SIG-M5 treated with dmso at 0.1 percent for 504 hours (cell line): ENCODE data around the gene KIAA1328.
A peak's percentile ranks its signal among the peaks of the same experiment; 100 is the strongest.
"Not testable (repeated sequence)": the region's sequence is repeated elsewhere in the genome, so short reads cannot be mapped to it uniquely, and the experiment has no call there.

Experiments
- DNase-seq: peaks from one replicate; lab custom pipeline; 2025; ENCODE audit not compliant: unreplicated experiment; lab: John Stamatoyannopoulos, UW

KIAA1328 gene

DNA sequence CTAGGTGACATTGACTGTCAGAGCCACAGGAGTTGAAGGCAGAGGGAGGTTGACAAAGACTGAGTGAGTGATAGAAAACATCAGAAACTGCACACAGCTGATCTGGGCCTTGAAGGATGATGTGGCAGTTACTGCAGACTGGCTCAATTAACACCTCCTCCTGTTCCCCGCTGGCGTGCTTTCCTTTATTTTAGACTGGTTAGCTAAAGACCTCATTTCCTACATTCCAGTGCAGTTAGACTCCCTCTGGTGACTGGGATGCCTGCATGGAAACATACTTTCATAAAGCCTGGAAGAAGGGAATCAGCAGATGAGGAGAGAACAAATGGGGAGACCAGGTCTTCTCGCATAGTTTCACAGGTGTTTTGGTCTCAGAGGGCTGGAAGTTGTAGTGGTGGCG, 7.2 kb upstream of the KIAA1328 start:
- DNase-seq: no peak

DNA sequence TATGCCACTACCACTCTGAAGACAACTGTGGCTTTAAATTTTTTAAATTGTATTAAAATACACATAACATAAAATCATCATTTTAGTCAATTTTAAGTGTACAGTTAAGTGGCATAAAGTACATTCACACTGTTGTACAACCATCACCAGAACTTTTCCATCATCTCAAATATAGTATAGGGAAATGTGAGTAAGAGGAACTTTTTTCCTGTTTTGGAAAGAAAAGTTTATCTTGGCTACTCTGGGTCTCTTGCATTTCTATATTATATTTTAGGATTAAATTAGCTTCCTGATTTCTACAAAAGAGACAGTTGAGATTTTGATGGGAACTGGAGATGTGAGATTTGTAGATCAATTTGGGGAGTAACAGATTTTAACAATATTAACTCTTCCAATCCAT, 3.4 kb upstream of the KIAA1328 start:
- DNase-seq: no peak

DNA sequence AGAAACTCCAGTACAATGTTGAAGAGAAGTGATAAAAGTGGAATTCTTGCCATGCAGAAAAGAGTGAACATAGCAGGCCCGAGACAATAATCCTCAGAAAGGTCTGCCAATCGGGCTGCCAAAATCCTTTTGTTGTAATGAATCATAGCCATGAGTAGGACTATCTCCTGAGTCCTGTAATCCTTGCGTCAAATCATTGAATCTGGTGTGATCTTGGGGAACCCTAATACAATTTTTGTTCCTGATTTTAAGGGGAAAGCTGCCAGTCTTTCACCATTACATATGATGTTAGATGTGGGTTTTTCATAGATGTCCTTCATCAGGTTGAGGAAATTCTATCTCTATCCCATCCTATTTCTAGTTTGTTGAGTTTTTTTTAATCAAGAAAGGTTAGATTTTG, 2.4 kb upstream of the KIAA1328 start:
- no peak for DNase-seq

DNA sequence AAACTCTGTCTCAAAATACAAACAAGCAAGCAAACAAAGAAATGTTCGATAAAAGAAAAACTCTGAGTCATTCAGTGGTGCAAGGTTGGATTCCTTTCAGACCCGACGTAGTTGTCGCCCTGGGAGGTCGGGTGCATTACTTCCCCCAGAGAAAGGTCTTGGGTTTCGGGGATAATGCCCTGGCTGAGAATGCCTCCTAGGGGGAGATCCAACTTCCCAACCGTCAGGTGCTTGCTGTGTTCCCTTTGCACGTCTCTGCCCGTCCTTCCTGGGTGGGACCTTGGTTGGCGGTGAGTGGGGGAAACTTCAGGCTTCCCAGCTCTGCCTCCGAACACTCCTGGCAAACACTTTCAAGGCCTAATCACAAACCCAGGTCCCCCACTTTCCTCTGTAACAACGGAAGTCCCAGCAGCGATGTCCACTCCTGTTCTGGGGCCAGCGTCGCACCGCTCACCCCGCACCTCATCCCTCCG, 734 bp upstream of the KIAA1328 start:
- DNase-seq: peak; percentile 56

DNA sequence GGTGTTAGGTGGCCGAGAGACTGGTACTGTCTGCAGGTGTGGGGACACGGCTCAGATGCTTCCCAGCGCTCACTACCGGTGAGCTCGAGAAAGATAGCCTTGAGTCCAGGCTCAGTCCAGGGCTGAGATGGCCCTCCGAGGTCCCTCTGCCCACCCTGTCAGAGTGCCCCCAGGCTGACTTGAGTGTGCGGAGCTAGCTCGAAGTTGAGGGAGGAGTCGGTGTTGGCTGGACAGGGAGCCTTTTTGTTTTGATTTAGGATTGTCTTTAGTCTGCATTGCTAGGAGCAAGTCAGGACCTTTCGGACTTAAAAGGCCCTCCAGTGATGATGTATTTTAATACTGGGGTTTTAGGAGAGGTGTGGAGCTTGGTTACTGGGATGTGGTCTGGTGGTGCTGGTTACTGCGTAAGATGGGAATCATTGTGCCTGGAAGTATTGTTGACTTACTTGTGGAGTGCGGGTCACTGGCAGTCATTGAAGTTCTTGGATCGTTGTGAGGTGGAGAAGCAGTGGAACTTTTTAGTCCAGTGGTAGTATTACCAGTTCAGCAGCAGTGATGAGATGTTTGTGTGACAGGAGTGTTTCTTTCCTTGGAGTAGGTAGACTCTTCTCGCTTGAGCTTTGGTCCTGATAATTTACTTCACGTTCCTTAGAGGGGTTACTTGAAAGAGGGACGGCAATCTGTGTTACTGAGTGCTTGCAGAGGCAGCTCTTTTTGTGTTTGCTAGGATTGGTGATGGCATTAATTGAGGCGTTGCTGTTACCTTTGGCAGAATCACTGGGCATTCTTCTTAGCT, 633 bp downstream of the KIAA1328 start:
- DNase-seq: no peak

DNA sequence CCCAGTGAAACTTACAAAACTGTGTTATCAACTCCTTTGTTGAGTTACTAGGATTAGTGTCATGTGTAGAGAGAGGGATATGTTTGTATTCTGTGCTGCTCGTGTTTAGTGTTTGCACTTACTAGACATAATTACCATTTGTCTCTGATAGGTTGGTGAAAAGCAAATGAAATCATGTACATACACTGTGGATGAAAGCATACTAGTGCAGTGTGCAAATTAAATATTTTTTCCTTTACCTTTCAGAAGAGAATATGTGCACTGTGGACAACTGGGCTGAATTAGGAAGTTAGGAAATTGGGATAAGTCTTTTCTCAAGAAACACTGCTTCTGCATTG, 1.2 kb downstream of the KIAA1328 start:
- no peak for DNase-seq

DNA sequence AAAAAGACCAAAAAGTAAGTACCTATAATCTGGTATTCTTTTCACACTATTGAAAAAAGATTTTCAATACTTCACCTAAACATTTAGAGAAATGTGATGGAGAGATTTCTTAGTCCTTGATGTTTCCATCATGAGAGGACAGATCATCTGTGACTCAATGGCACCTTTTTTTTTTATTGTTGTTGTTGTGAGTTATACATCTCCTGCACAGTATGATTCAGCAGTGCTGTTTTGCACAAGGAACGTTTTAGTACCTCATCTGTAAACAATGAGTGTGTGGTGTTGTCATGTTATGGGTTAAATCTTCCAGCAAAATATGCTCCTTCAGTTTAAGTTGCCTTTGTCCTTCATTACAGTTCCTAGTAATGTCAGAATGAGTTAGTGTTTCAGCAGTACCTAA, 2.2 kb downstream of the KIAA1328 start:
- no peak for DNase-seq

DNA sequence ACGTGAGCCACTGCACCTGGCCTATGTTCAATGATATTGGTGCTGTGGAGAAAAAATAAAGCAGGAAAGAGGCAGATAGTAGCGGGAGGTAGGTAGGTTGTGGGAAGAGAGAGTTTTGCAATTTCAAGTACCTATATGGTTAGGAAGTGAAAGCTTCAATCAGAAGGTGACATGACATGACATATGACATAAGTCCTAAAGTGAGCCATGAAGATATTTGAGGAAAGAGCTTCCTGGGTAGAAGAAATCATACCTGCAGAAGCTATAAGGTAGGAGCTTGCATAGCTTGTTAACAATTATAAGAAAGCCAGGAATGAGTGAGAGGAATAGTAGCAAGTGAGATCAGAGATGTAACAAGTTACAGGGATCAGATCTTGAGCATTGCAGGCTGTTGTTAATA, 4.2 kb downstream of the KIAA1328 start:
- no peak for DNase-seq

DNA sequence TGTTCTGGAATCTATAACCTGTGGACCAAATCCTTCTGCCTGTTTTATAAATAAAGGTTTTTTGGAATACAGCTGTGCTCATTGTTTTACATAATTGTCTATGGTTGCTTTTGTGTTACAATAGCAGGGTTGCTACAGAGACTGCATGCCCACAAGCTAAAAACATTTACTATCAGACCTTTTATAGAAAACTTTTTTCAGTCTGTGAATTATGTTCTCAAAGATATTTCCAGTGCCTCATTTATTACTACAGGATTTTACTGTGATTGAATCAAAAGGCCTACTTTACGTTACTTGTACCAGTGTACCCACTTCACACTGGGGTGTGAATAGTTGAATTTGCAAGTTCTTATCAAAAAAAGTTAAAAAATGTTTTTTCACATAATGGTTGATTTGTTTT, 7.0 kb downstream of the KIAA1328 start:
- DNase-seq: no peak

DNA sequence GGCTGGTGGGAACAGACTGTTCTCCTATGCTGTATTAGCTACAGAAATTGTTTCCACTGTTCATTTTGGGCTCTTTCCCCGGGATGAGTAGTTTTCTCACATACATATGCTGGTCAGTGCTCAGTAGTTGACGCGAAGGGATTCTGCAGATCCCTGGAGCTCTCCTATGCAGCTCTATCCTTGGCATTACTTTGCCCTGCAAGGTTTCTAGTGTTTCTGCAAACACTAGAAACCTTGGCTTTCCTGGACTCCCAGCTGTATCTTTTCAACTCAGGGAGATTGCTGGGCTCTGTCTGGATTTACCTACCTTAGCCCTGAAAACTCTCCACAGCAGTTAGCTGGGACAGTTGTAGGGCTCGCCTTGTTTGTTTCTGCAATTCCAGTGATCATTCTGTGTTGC, 10.9 kb downstream of the KIAA1328 start:
- DNase-seq: no peak

DNA sequence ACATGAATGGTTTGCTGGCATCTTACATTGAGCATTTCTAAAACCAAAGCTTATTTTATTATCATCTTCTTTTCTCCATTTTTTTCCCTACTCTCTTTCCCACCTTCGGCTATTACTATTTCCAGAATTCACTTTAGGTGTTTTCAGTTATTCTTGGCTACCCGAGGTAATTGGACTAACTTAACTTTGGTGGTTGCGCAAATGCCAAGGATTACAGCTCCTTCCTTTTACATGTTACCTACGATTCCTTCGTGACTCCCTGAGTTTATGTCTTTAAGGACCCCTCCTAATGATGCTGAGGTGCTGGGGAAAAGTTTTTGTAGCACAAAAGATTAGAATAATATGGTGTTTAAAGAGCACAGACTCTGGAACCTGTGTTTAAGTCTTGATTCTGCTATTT, 14.3 kb downstream of the KIAA1328 start:
- DNase-seq: no peak

DNA sequence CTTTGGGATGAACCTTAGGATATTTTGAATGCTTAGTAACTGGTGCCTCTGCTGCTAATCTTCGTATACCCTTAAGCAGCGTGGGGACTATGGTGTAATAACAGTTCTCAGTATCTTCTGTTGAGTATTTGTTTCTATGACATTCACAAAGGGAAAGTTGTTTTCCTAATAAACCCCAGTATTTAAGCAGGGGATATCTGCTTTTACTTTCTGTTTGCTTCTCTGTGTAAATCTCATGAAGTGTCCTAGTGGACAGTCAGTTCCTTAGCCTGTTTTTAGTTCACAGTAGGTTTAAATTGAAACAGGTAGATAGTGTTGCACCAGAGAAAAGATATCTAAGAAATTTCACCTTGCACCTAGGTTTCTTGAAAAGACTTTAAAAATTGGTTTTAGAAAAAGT, 14.9 kb downstream of the KIAA1328 start:
- DNase-seq: no peak

DNA sequence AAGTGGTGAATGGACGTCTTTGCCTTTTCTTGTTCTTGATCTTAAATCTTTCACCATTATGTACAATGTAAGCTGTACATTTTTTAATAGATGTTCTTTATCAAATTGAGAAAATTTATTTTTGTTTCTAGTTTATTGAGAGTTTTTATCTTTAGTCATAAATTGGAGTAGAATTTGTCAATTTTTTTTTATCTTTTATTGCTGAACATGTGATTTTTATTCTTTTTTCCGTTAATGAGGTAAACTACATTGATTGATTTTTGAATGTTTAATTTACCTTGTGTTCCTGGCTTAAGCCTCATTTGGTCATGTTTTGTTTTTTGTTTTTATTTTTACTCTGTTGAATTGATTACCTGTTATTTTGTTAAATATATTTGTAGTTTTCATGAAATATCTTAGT, 19.7 kb downstream of the KIAA1328 start:
- DNase-seq: no peak

DNA sequence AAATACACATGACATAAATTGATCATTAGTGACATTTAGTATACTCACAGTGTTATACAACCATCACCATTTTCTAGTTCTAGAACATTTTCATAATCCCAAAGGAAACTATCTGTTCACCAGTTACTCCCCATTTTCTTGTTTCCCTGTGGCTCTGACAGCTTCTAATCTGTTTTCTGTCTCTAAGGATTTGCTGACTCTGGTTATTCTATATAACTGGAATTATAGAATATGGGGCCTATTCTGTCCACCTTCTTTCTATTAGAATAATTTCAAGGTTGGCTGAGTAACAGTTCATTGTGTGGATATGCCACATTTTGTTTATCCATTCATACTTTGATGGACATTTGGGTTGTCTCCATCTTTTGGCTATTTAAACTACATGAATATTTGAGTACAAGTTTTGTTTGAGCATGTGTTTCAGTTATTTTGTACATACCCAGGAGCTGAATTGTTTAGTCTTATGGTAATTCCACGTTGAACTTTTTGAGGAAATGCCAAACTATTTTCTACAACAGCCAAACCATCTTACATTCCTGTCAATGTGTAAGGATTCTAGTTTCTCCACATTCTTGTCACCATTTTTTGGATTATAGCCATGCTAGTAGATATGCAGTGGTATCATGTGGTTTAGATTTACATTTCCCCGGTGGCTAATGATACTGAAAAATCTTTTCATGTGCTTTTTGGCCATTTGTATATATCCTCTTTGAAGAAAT, 20.5 kb downstream of the KIAA1328 start:
- no peak for DNase-seq

DNA sequence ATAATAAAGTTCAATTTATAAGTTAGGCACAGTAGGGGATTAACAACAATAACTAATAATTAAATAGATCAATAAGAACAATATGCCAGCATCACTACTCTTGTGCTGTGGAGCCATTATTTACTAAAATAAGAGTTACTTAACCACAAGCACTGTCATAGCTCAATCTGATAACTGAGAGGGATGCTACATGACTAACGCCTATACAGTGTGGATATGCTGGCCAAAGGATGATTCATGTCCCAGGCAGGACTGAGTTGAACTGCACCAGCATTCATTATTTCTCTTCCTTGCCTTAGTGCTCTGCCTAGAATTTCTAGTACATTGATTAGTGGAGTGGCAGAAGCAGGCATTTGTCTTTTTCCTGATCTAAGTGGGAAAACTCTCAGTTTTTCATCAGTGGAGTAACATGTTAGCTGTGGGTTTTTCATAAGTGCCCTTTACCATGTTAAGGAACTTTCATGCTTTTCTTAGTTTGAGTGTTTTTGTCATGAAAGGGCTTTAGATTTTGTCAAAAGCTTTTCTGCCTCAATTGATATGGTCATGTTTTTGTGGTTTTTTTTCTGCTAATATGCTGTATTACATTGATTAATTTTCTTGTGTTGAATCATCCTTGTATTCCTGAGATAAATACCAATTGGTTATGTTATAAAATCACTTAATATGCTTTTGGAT, 21.7 kb downstream of the KIAA1328 start:
- no peak for DNase-seq

DNA sequence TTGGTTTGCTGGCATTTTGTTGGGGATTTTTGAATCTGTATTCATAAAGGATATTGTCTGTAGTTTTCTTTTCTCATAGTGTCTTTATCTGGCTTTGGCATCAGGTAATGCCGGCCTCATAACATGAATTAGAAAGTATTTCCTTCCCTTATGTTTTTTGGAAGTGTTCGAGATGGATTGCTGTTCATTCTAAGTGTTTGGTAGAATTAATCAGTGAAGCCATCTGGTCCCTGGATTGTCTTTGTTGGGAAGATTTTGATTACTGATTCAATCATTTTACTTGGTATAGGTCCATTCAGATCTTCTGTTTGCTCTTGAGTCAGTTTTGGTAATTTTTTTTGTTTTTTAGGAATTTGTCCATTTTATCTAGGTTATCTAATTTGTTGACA, 22.3 kb downstream of the KIAA1328 start:
- DNase-seq: no peak

DNA sequence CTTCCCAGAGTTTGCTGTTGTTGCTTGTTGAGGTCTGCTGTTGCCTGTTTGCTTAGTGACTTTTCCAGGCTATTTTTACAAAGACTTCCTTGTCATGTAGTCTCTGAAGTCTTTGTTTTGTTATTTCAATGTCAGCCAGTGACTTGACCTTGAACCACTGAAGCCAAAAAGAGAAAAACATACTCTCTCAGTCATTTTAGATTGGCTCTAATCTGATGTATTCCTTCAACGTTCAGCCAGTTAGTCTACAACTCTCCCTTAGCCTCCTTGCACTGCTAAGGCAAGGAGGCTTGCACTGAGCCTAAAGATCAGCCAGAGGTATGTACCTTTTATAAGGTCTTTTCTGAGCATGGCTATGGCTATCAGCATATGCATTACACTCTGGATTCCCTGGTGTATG, 27.9 kb downstream of the KIAA1328 start:
- DNase-seq: no peak

DNA sequence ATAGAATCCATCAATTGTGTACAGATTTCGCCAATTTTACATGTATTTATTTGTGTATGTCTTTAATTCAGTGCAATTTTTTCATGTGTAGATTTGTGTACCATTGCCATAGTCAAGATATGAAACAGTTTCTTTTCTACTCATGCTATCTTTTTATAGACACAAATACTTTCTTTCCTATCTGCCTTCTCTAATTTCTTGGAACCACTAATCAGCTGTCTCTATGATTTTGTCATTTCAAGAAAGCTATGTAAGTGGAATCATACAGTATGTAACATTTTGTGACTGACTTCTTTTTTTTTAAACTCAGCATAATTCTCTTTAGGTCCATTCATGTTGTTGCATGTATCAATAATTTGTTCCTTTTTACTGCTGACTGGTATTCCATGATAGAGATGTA, 33.3 kb downstream of the KIAA1328 start:
- no peak for DNase-seq

DNA sequence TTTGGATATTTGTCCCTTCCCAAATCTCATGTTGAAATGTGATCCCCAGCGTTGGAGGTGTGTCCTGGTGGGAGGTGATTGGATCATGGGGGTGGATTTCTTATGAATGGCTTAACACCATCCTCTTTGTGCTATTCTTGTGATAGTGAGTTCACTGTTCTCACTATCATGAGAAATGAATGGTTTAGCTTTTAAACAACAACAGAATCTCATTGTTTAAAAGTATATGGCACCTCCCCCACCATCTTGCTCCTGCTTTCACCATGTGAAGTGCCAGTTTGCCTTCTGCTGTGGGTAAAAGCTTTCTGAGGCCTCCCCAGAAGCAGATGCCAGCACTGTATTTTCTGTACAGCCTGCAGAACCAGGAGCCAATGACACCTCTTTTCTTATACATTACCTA, 38.1 kb downstream of the KIAA1328 start:
- DNase-seq: no peak

DNA sequence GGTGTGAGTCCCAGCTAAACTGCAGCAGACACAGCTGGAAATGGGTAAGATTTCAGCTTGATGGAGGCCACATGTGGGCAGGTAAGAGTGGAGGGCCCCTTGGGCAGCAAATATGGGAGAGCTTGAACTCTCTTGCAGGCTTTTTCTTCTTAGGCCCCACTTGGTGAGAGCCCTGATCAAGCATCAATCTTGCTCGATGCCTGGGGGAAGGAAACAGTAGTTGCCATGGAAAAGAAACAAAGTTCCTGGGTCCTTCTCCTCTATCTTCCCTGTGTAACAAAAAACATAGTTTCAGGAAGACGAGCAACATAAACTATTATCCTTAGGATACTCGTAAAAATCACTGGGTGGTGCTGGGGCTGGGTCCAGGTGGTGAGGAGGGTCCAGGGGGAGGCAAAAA, 42.9 kb downstream of the KIAA1328 start:
- DNase-seq: no peak

DNA sequence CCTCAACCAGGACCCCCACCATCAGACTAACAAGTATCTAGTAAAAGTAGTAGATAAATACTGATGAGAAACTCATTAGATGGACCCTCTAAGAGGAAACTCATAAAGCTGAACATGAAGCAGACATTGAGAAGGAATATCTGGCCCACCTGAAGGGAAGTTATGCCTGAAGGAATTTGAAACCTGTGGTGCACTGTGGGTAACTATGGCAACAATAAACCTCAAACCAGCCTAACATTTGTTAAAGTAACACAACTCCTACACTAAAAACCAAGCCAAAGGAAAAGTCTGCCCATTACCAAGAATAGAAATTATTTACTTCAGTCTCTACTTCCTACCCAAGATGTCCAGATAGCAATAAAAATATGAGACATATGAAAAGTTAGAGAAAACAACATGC, 43.4 kb downstream of the KIAA1328 start:
- DNase-seq: no peak

DNA sequence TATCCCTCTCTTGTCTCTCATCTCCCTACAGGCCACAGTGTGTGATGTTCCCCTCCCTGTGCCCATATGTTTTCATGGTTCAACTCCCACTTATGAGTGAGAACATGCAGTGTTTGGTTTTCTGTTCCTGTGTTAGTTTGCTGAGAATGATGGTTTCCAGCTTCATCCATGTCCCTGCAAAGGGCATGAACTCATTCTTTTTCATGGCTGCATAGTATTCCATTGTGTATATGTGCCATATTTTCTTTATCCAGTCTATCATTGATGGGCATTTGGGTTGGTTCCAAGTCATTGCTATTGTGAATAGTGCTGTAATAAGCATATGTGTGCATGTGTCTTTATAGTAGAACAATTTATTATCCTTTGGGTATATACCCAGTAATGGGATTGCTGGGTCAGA, 44.9 kb downstream of the KIAA1328 start:
- DNase-seq: not testable (repeated sequence)
